GM23338 (cell line): ENCODE results near the gene SRGAP3. TPM values are rescaled to one million over a fixed set of nuclear protein-coding genes. Genes with fewer than 3 reads are reported as not detected.

Experiments
- ATAC-seq: fragments of 200-7000 bp; cut with Tn5 transposase; 3 replicates; pipeline ENCODE4 v1.9.1; 2020
- DNase-seq: peaks from one replicate; pipeline ENCODE4 v3.0.0-alpha.2; 2015; ENCODE audit warnings: low spot score
- H2AFZ ChIP-seq: fragments of 200-600 bp; sonication (generic); 2 replicates; pipeline ENCODE4 v1.8.0; 2016; ENCODE audit warnings: antibody characterized with exemption, mild to moderate bottlenecking, moderate library complexity
- H3F3A ChIP-seq: fragments of 200-600 bp; sonication (generic); replicated peaks from 2 replicates; pipeline ENCODE4 v1.8.0; 2017; ENCODE audit warnings: antibody characterized with exemption, mixed run types, low read depth
- H3K27ac ChIP-seq: fragments of 200-600 bp; sonication (generic); 2 replicates; pipeline ENCODE4 v1.6.1; 2016; ENCODE audit warnings: low read depth
- H3K27me3 ChIP-seq: fragments of 200-600 bp; sonication (generic); 2 replicates; pipeline ENCODE4 v1.8.0; 2016; ENCODE audit warnings: mild to moderate bottlenecking, mixed run types, moderate library complexity; ENCODE audit not compliant: insufficient read depth
- H3K36me3 ChIP-seq: fragments of 200-600 bp; sonication (generic); 2 replicates; pipeline ENCODE4 v1.8.0; 2016; ENCODE audit warnings: mild to moderate bottlenecking; ENCODE audit not compliant: insufficient read depth
- H3K4me1 ChIP-seq: fragments of 200-600 bp; sonication (generic); 2 replicates; pipeline ENCODE4 v1.8.0; 2016; ENCODE audit warnings: mild to moderate bottlenecking, moderate library complexity; ENCODE audit not compliant: insufficient read depth
- H3K4me2 ChIP-seq: fragments of 200-600 bp; sonication (generic); 2 replicates; pipeline ENCODE4 v1.7.1; 2017; ENCODE audit warnings: mixed run types
- H3K4me3 ChIP-seq: fragments of 200-600 bp; sonication (generic); 2 replicates; pipeline ENCODE4 v1.6.1; 2016; ENCODE audit warnings: mixed run types
- H3K79me2 ChIP-seq: fragments of 200-600 bp; sonication (generic); replicated peaks from 2 replicates; pipeline ENCODE4 v1.8.0; 2017; ENCODE audit warnings: mild to moderate bottlenecking; ENCODE audit not compliant: insufficient read depth
- H3K9me2 ChIP-seq: fragments of 200-600 bp; sonication (generic); 2 replicates; pipeline ENCODE4 v1.8.0; 2017; ENCODE audit not compliant: insufficient read depth
- H4K20me1 ChIP-seq: fragments of 200-600 bp; sonication (generic); replicated peaks from 2 replicates; pipeline ENCODE4 v1.8.0; 2017; ENCODE audit warnings: mild to moderate bottlenecking; ENCODE audit not compliant: insufficient read depth
- H3K27ac Mint-ChIP-seq: 2 replicates; pipeline ENCODE4 v1.8.0; 2020; ENCODE audit warnings: inconsistent platforms, mild to moderate bottlenecking, moderate library complexity, mixed read lengths
- H3K27me3 Mint-ChIP-seq: 3 replicates; pipeline ENCODE4 v1.8.0; 2022; ENCODE audit warnings: low read depth, mild to moderate bottlenecking, moderate library complexity, mixed read lengths, inconsistent platforms; ENCODE audit not compliant: insufficient read depth, poor library complexity
- H3K36me3 Mint-ChIP-seq: 3 replicates; pipeline ENCODE4 v1.8.0; 2021; ENCODE audit warnings: low read depth, mild to moderate bottlenecking, inconsistent platforms, moderate library complexity, mixed read lengths
- H3K4me1 Mint-ChIP-seq: 3 replicates; pipeline ENCODE4 v1.8.0; 2020; ENCODE audit warnings: mild to moderate bottlenecking, inconsistent platforms, mixed read lengths
- H3K4me3 Mint-ChIP-seq: 3 replicates; pipeline ENCODE4 v1.8.0; 2021; ENCODE audit warnings: moderate library complexity, mild to moderate bottlenecking, inconsistent platforms, mixed read lengths
- H3K9me3 Mint-ChIP-seq: 3 replicates; pipeline ENCODE4 v1.8.0; 2020; ENCODE audit warnings: moderate library complexity, mild to moderate bottlenecking, inconsistent platforms, mixed read lengths
- CREB1 ChIP-seq: fragments of 250-450 bp; sonication (Bioruptor Pico); IDR thresholded peaks from 2 replicates; pipeline ENCODE4 v1.5.0; 2020; ENCODE audit warnings: low read depth, mild to moderate bottlenecking, moderate library complexity
- EZH2 ChIP-seq: fragments of 200-600 bp; sonication (generic); IDR thresholded peaks from one replicate; pipeline ENCODE4 v1.8.0; 2017; ENCODE audit warnings: antibody characterized with exemption, mild to moderate bottlenecking, low read depth; ENCODE audit not compliant: unreplicated experiment
- EZH2phosphoT487 ChIP-seq: fragments of 200-600 bp; sonication (generic); IDR thresholded peaks from one replicate; pipeline ENCODE4 v1.8.1; 2018; ENCODE audit warnings: antibody characterized with exemption; ENCODE audit not compliant: unreplicated experiment
- JUNB ChIP-seq: IDR thresholded peaks from one replicate; pipeline ENCODE4 v1.6.1; 2016; ENCODE audit warnings: antibody characterized with exemption; ENCODE audit not compliant: unreplicated experiment
- NANOG ChIP-seq: IDR thresholded peaks from 2 replicates; pipeline ENCODE4 v1.6.1; 2016; ENCODE audit warnings: antibody characterized with exemption, borderline replicate concordance
- POLR2AphosphoS5 ChIP-seq: IDR thresholded peaks from 2 replicates; pipeline ENCODE4 v1.6.1; 2016; ENCODE audit warnings: antibody characterized with exemption, low read depth
- ZNF114 ChIP-seq: fragments of 250-450 bp; sonication (Bioruptor Pico); IDR thresholded peaks from 2 replicates; pipeline ENCODE4 v1.5.0; 2020; ENCODE audit warnings: mild to moderate bottlenecking, moderate library complexity
- ZNF331 ChIP-seq: fragments of 250-450 bp; sonication (Bioruptor Pico); IDR thresholded peaks from 2 replicates; pipeline ENCODE4 v1.5.0; 2020; ENCODE audit warnings: low read depth, mild to moderate bottlenecking, moderate library complexity
- polyA plus RNA-seq: library from polyadenylated mRNA; unstranded; fragments of >200 nt; fragmentation: Nextera tagmentation; extraction: Ambion mirVana; gene quantifications from 2 replicates; pipeline ENCODE4 v1.2.1, GENCODE V29; 2016
- total RNA-seq: library from RNA; depleted of rRNA; stranded (reverse); fragments of >200 nt; shearing (Covaris generic); gene quantifications from 2 replicates; pipeline ENCODE4 v1.2.3, GENCODE V29; 2014
- TF ChIP-seq, protein P1 (sequence below): IDR thresholded peaks from 2 replicates; pipeline ENCODE4 v1.6.1; 2016; ENCODE audit warnings: antibody characterized with exemption
- TF ChIP-seq, protein P2 (sequence below), 2 experiments: fragments of 200-600 bp in 1 of 2; sonication (generic) in 1 of 2; conservative IDR thresholded peaks; 2 replicates each; pipeline versions ENCODE4 v1.5.1 to v1.6.1; 2016 to 2017; ENCODE audit warnings: antibody characterized with exemption in 2 of 2, low read depth in 2 of 2, mild to moderate bottlenecking in 2 of 2, moderate library complexity in 1 of 2
- TF ChIP-seq, protein P3 (sequence below): fragments of 250-450 bp; sonication (Bioruptor Pico); IDR thresholded peaks from 2 replicates; pipeline ENCODE4 v1.5.0; 2020; ENCODE audit warnings: mild to moderate bottlenecking, moderate library complexity

The SRGAP3 gene
- total and polyA plus RNA-seq, 2 experiments from 2014 or later, result 6.4 to 9.4 TPM

DNA sequence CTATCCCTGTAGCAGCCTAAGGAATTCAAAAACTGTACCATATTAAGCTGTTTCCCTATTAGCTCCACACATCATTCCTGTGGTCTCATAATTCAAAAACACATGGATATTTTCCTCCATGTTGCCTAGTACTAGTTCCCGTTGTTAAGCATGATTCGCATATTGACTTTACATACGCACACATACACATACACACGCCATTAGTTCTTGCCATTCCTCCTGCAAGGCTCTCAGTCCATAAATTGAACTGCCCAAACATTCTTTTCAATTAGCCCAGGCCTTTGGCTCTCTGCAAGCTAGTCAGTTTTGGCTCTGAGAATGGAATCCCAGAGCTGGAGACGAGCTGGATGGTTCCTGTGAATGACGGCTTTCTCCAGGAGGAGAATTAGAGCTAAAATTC lies 229.0 kb downstream of the SRGAP3 start:
- ATAC-seq (no peak), DNase-seq (no peak)
- H3K4me3 Mint-ChIP-seq, result no peak overlapping the region
- no peak for TF ChIP-seq EZH2phosphoT487
- TF ChIP-seq, protein P1, sequence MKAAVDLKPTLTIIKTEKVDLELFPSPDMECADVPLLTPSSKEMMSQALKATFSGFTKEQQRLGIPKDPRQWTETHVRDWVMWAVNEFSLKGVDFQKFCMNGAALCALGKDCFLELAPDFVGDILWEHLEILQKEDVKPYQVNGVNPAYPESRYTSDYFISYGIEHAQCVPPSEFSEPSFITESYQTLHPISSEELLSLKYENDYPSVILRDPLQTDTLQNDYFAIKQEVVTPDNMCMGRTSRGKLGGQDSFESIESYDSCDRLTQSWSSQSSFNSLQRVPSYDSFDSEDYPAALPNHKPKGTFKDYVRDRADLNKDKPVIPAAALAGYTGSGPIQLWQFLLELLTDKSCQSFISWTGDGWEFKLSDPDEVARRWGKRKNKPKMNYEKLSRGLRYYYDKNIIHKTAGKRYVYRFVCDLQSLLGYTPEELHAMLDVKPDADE, result no peak
- no peak for TF ChIP-seq NANOG
- no peak for TF ChIP-seq EZH2
- TF ChIP-seq CREB1 (CRISPR knock-in tag), result no peak
- no peak for TF ChIP-seq JUNB
- no peaks in the 10 kb centered on the region for H3K9me3 Mint-ChIP-seq
- no peaks in the 10 kb centered on the region for H3K27me3 ChIP-seq
- no peak overlapping the region for H3K4me2 ChIP-seq
- peaks cover 9% of the 10 kb centered on the region; the same call in 1 of the 2 replicates for H3K4me1 ChIP-seq
- no peak overlapping the region for H3K4me3 ChIP-seq
- H3K36me3 ChIP-seq, result no peaks in the 10 kb centered on the region; the same call in 1 of the 2 replicates
- H3K27ac ChIP-seq, result no peak overlapping the region
- no peak overlapping the region for H2AFZ ChIP-seq
- H4K20me1 ChIP-seq, result no peaks in the 10 kb centered on the region
- no peak overlapping the region for H3K27ac Mint-ChIP-seq
- no peaks in the 10 kb centered on the region for H3K36me3 Mint-ChIP-seq
- H3K79me2 ChIP-seq, result no peaks in the 10 kb centered on the region
- peaks cover 10% of the 10 kb centered on the region for H3K27me3 Mint-ChIP-seq
- no peaks in the 10 kb centered on the region for H3F3A ChIP-seq
- H3K9me2 ChIP-seq, result no peaks in the 10 kb centered on the region
- H3K4me1 Mint-ChIP-seq, result peaks cover 15% of the 10 kb centered on the region

DNA sequence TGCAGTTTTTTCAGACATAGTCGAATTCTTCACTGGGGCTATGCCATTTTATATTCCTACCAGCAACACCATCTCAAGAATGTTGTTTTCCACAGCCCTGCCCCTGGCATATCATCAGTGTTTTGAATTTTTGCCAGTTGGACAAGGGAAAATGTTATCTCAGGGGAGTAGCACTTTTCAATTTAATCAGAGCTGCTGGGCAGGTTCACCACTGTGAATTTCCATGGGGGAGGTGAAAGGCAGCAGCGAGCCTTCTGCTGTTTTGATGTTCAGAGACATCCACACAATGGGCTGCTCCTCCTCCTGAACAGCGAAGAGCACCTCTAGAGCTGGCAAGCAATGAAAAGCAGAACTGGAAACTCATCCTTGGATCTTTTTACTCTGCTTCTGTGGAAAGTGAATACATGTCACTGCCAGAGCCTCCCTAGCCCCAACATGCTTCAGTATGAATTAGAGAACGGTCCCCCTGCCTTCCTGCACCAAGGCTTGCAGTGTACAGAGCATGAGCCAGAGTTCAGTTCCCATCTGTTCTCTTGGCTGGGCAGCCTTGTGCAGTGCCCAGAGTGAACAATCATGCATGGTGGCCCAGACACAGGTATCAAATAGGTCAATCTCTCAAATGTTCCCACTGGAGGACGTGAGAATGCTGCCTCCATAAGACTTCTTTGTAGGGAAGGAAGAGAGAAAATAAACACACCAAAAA lies 230.0 kb downstream of the SRGAP3 start:
- no peak overlapping the region for H3K4me2 ChIP-seq
- no peak overlapping the region for H2AFZ ChIP-seq
- H3K9me2 ChIP-seq, result no peaks in the 10 kb centered on the region
- H3K36me3 Mint-ChIP-seq, result no peaks in the 10 kb centered on the region
- H3K4me3 ChIP-seq, result no peak overlapping the region
- H3F3A ChIP-seq, result no peaks in the 10 kb centered on the region
- H3K9me3 Mint-ChIP-seq, result no peaks in the 10 kb centered on the region
- no peaks in the 10 kb centered on the region for H3K79me2 ChIP-seq
- H3K27me3 ChIP-seq, result no peaks in the 10 kb centered on the region
- H3K27ac ChIP-seq, result no peak overlapping the region
- H3K4me1 Mint-ChIP-seq, result peaks cover 15% of the 10 kb centered on the region
- H4K20me1 ChIP-seq, result no peaks in the 10 kb centered on the region
- DNase-seq, result no peak
- no peak for ATAC-seq
- H3K27ac Mint-ChIP-seq, result no peak overlapping the region
- H3K4me3 Mint-ChIP-seq, result no peak overlapping the region
- peaks cover 9% of the 10 kb centered on the region; the same call in 1 of the 2 replicates for H3K4me1 ChIP-seq
- peaks cover 10% of the 10 kb centered on the region for H3K27me3 Mint-ChIP-seq
- no peaks in the 10 kb centered on the region for H3K36me3 ChIP-seq
- TF ChIP-seq EZH2phosphoT487 (no peak), NANOG (no peak), POLR2AphosphoS5 (no peak), CREB1 (CRISPR knock-in tag) (no peak), JUNB (no peak), ZNF331 (CRISPR knock-in tag) (no peak), EZH2 (no peak), ZNF114 (no peak)
- TF ChIP-seq, protein P2, sequence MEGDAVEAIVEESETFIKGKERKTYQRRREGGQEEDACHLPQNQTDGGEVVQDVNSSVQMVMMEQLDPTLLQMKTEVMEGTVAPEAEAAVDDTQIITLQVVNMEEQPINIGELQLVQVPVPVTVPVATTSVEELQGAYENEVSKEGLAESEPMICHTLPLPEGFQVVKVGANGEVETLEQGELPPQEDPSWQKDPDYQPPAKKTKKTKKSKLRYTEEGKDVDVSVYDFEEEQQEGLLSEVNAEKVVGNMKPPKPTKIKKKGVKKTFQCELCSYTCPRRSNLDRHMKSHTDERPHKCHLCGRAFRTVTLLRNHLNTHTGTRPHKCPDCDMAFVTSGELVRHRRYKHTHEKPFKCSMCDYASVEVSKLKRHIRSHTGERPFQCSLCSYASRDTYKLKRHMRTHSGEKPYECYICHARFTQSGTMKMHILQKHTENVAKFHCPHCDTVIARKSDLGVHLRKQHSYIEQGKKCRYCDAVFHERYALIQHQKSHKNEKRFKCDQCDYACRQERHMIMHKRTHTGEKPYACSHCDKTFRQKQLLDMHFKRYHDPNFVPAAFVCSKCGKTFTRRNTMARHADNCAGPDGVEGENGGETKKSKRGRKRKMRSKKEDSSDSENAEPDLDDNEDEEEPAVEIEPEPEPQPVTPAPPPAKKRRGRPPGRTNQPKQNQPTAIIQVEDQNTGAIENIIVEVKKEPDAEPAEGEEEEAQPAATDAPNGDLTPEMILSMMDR (conservative IDR thresholded peaks at IDR 0.05; ENCODE audit: low read depth in 2 of 2), result no peak
- TF ChIP-seq, protein P3, sequence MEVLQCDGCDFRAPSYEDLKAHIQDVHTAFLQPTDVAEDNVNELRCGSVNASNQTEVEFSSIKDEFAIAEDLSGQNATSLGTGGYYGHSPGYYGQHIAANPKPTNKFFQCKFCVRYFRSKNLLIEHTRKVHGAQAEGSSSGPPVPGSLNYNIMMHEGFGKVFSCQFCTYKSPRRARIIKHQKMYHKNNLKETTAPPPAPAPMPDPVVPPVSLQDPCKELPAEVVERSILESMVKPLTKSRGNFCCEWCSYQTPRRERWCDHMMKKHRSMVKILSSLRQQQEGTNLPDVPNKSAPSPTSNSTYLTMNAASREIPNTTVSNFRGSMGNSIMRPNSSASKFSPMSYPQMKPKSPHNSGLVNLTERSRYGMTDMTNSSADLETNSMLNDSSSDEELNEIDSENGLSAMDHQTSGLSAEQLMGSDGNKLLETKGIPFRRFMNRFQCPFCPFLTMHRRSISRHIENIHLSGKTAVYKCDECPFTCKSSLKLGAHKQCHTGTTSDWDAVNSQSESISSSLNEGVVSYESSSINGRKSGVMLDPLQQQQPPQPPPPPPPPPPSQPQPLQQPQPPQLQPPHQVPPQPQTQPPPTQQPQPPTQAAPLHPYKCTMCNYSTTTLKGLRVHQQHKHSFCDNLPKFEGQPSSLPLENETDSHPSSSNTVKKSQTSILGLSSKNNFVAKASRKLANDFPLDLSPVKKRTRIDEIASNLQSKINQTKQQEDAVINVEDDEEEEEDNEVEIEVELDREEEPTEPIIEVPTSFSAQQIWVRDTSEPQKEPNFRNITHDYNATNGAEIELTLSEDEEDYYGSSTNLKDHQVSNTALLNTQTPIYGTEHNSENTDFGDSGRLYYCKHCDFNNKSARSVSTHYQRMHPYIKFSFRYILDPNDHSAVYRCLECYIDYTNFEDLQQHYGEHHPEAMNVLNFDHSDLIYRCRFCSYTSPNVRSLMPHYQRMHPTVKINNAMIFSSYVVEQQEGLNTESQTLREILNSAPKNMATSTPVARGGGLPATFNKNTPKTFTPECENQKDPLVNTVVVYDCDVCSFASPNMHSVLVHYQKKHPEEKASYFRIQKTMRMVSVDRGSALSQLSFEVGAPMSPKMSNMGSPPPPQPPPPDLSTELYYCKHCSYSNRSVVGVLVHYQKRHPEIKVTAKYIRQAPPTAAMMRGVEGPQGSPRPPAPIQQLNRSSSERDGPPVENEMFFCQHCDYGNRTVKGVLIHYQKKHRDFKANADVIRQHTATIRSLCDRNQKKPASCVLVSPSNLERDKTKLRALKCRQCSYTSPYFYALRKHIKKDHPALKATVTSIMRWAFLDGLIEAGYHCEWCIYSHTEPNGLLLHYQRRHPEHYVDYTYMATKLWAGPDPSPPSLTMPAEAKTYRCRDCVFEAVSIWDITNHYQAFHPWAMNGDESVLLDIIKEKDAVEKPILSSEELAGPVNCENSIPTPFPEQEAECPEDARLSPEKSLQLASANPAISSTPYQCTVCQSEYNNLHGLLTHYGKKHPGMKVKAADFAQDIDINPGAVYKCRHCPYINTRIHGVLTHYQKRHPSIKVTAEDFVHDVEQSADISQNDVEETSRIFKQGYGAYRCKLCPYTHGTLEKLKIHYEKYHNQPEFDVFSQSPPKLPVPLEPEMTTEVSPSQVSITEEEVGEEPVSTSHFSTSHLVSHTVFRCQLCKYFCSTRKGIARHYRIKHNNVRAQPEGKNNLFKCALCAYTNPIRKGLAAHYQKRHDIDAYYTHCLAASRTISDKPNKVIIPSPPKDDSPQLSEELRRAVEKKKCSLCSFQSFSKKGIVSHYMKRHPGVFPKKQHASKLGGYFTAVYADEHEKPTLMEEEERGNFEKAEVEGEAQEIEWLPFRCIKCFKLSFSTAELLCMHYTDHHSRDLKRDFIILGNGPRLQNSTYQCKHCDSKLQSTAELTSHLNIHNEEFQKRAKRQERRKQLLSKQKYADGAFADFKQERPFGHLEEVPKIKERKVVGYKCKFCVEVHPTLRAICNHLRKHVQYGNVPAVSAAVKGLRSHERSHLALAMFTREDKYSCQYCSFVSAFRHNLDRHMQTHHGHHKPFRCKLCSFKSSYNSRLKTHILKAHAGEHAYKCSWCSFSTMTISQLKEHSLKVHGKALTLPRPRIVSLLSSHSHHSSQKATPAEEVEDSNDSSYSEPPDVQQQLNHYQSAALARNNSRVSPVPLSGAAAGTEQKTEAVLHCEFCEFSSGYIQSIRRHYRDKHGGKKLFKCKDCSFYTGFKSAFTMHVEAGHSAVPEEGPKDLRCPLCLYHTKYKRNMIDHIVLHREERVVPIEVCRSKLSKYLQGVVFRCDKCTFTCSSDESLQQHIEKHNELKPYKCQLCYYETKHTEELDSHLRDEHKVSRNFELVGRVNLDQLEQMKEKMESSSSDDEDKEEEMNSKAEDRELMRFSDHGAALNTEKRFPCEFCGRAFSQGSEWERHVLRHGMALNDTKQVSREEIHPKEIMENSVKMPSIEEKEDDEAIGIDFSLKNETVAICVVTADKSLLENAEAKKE, result no peak
